CD4-positive, alpha-beta memory T cell (primary cell): ENCODE measurements around the gene POU4F1. TPM values are rescaled to one million over a fixed set of nuclear protein-coding genes. Genes with fewer than 3 reads are reported as not detected.
"Not testable (repeated sequence)": the region's sequence is repeated elsewhere in the genome, so short reads cannot be mapped to it uniquely, and the experiment has no call there.

ENCODE experiments used
- CTCF ChIA-PET: fragments of 350-600 bp; sonication (Branson Sonifier 250); formaldehyde crosslinking; loops from one replicate; lab custom pipeline; 2021; ENCODE audit warnings: inconsistent platforms; ENCODE audit not compliant: partially characterized antibody; lab: Charles Lee
- POLR2A ChIA-PET: fragments of 350-600 bp; sonication (Branson Sonifier 250); formaldehyde crosslinking; loops from one replicate; lab custom pipeline; 2021; ENCODE audit not compliant: partially characterized antibody; lab: Charles Lee
- DNase-seq, 5 donors: peaks; one replicate each; pipeline versions ENCODE4 v3.0.0 to v3.0.0-alpha.2; 2020 to 2022; ENCODE audit warnings: mixed read lengths in 1 of 5
- H3K27ac ChIP-seq: one replicate; pipeline ENCODE4 v1.7.0; 2013; ENCODE audit warnings: low read depth, low read length
- H3K27me3 ChIP-seq: 2 replicates; pipeline ENCODE4 v1.7.0; 2013; ENCODE audit warnings: mild to moderate bottlenecking, low read length, moderate library complexity; ENCODE audit not compliant: insufficient read depth
- H3K36me3 ChIP-seq: 2 replicates; pipeline ENCODE4 v1.7.0; 2013; ENCODE audit warnings: mild to moderate bottlenecking, low read length, moderate library complexity; ENCODE audit not compliant: insufficient read depth
- H3K4me1 ChIP-seq: 2 replicates; pipeline ENCODE4 v1.7.0; 2013; ENCODE audit warnings: mild to moderate bottlenecking, low read length, moderate library complexity; ENCODE audit not compliant: insufficient read depth
- H3K4me3 ChIP-seq, 2 donors: one replicate each; pipeline ENCODE4 v1.7.0; 2013; ENCODE audit warnings: low read length in 2 of 2, mild to moderate bottlenecking in 1 of 2
- H3K9me3 ChIP-seq, 2 donors: one replicate each; pipeline ENCODE4 v1.7.0; 2013; ENCODE audit warnings: low read length in 2 of 2, control low read depth in 1 of 2; ENCODE audit not compliant: control insufficient read depth in 1 of 2
- H3K27ac Mint-ChIP-seq, 7 donors: one replicate each; pipeline ENCODE4 v1.8.0; 2020 to 2021; ENCODE audit warnings: mixed read lengths in 7 of 7, mild to moderate bottlenecking in 6 of 7, inconsistent platforms in 3 of 7, moderate library complexity in 3 of 7
- H3K27me3 Mint-ChIP-seq, 2 donors: one replicate each; pipeline ENCODE4 v1.8.0; 2020 to 2021; ENCODE audit warnings: mixed read lengths in 2 of 2
- H3K36me3 Mint-ChIP-seq, 2 donors: one replicate each; pipeline ENCODE4 v1.8.0; 2020 to 2021; ENCODE audit warnings: mixed read lengths in 2 of 2, inconsistent platforms in 1 of 2, mild to moderate bottlenecking in 1 of 2
- H3K4me1 Mint-ChIP-seq, 4 donors: one replicate each; pipeline ENCODE4 v1.8.0; 2020 to 2021; ENCODE audit warnings: mixed read lengths in 4 of 4, mild to moderate bottlenecking in 1 of 4
- H3K4me3 Mint-ChIP-seq, 8 donors: one replicate each; pipeline ENCODE4 v1.8.0; 2020 to 2021; ENCODE audit warnings: mixed read lengths in 8 of 8, mild to moderate bottlenecking in 7 of 8, moderate library complexity in 6 of 8, inconsistent platforms in 3 of 8
- H3K9me3 Mint-ChIP-seq, 8 donors: one replicate each; pipeline ENCODE4 v1.8.0; 2020 to 2021; ENCODE audit warnings: mixed read lengths in 8 of 8, mild to moderate bottlenecking in 5 of 8, inconsistent platforms in 3 of 8, moderate library complexity in 1 of 8
- intact Hi-C: fragments of 100-400 bp; cut with micrococcal nuclease; formaldehyde crosslinking; loops from one replicate; pipeline ENCODE4 v1.15.1; 2023
- polyA plus RNA-seq, 2 donors: library from polyadenylated mRNA; unstranded; fragments of 300-500 nt; fragmentation: Illumina TruSeq; gene quantifications; one replicate each; pipeline ENCODE4 v1.2.3, GENCODE V29; 2021
- total RNA-seq, 2 experiments: library from RNA; stranded (reverse); gene quantifications; one replicate each; pipeline ENCODE4 v1.2.3, GENCODE V29; 2021

The POU4F1 gene
- total RNA-seq: under 1 TPM in 1 of 2 experiments, not detected in 1; 0.06 TPM
- polyA plus RNA-seq: not detected

- H3K27me3 ChIP-seq: peaks cover 90% of the 10 kb centered on the region
- H3K36me3 ChIP-seq: no peaks in the 10 kb centered on the region
- CTCF ChIA-PET: interaction anchor here (0.6 to 1.0 kb wide), 2 partner anchors 11 to 20 kb away, joined by 3 read pairs; no protein-coding TSS in a partner anchor
- H3K4me1 ChIP-seq: peaks cover 47% of the 10 kb centered on the region
- H3K4me1 Mint-ChIP-seq: peaks cover 28 to 68% (median 40%) of the 10 kb centered on the region in 4 donors
- peak within 1 kb of the TSS; percentile 23 to 92 (median 82) for H3K27ac Mint-ChIP-seq
- peaks cover 0 to 11% of the 10 kb centered on the region in 2 donors for H3K36me3 Mint-ChIP-seq
- intact Hi-C loops: no loop called here
- peak within 1 kb of the TSS; percentile 36 to 48 for H3K4me3 ChIP-seq
- POLR2A ChIA-PET: no interaction called here
- DNase-seq: peak in 4 of 5 donors; percentile 48 to 70 (median 54)
- H3K9me3 Mint-ChIP-seq: peaks cover 0 to 54% (median 15%) of the 10 kb centered on the region in 8 donors
- no peak within 1 kb of the TSS for H3K27ac ChIP-seq
- peak within 1 kb of the TSS; percentile 78 to 92 (median 86) for H3K4me3 Mint-ChIP-seq
- H3K27me3 Mint-ChIP-seq: peaks cover 77 to 83% of the 10 kb centered on the region in 2 donors
- H3K9me3 ChIP-seq: no peaks in the 10 kb centered on the region
Observed at GRCh38 chr13:78603240-78603957, at the start of gene POU4F1. Gene POU4F1 (minus strand): TSS chr13:78603552. CDS start chr13:78603326, 226 bp downstream.

DNA sequence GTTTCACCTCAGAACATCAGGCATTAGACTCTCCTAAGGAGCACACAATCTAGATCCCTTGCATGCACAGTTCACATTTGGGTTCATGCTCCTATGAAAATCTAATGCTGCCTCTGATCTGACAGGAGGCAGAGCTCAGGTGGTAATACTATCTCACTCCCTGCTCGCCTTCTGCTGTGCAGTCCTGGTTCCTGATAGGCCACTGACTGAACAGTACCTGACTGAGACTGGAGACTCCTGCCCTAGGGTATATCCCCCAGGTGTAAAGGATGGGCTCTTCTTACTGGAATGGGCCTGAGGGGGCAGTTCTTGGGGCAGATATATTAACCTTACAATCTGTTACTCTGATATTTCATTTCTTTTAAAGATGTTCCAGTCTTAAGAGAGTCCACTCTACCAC lies 49.3 kb upstream of the POU4F1 start:
- no peaks in the 10 kb centered on the region for H3K9me3 ChIP-seq
- H3K27ac Mint-ChIP-seq: no peak overlapping the region
- no peak overlapping the region for H3K27ac ChIP-seq
- no peak overlapping the region for H3K4me3 Mint-ChIP-seq
- DNase-seq: no peak
- peaks cover 47% of the 10 kb centered on the region for H3K4me1 ChIP-seq
- POLR2A ChIA-PET: no interaction called here
- peaks cover 0 to 4% of the 10 kb centered on the region in 2 donors for H3K36me3 Mint-ChIP-seq
- H3K4me3 ChIP-seq: no peak overlapping the region
- H3K27me3 ChIP-seq: no peaks in the 10 kb centered on the region
- H3K4me1 Mint-ChIP-seq: peaks cover 18 to 25% (median 21%) of the 10 kb centered on the region in 4 donors
- H3K36me3 ChIP-seq: no peaks in the 10 kb centered on the region
- intact Hi-C loops: loop anchor here (10.0 kb wide), 1 partner anchor 958 kb away; the partner anchor contains the start of gene SLAIN1
- H3K27me3 Mint-ChIP-seq: no peaks in the 10 kb centered on the region
- H3K9me3 Mint-ChIP-seq: no peaks in the 10 kb centered on the region
- CTCF ChIA-PET: no interaction called here

GRCh38 chr13:78650717-78651083 lies 47.3 kb upstream of the POU4F1 start:
- Histone ChIP-seq H3K4me1 (peaks cover 42% of the 10 kb centered on the region), H3K4me3 (no peak overlapping the region), H3K27me3 (no peaks in the 10 kb centered on the region), H3K36me3 (no peaks in the 10 kb centered on the region), H3K9me3 (no peaks in the 10 kb centered on the region), H3K27ac (no peak overlapping the region)
- Mint-ChIP-seq H3K4me3 (no peak overlapping the region), H3K36me3 (peaks cover 0 to 4% of the 10 kb centered on the region in 2 donors), H3K4me1 (peaks cover 16 to 29% (median 23%) of the 10 kb centered on the region in 4 donors), H3K9me3 (no peaks in the 10 kb centered on the region), H3K27ac (no peak overlapping the region), H3K27me3 (no peaks in the 10 kb centered on the region)
- POLR2A ChIA-PET: no interaction called here
- DNase-seq: no peak
- CTCF ChIA-PET: interaction anchor here (1.2 to 1.7 kb wide), 2 partner anchors 9 to 44 kb away, joined by 3 to 6 read pairs; partner anchors contain the start of gene OBI1
- intact Hi-C loops: loop anchor here (10.0 kb wide), 1 partner anchor 956 kb away; the partner anchor contains the start of gene SLAIN1

DNA sequence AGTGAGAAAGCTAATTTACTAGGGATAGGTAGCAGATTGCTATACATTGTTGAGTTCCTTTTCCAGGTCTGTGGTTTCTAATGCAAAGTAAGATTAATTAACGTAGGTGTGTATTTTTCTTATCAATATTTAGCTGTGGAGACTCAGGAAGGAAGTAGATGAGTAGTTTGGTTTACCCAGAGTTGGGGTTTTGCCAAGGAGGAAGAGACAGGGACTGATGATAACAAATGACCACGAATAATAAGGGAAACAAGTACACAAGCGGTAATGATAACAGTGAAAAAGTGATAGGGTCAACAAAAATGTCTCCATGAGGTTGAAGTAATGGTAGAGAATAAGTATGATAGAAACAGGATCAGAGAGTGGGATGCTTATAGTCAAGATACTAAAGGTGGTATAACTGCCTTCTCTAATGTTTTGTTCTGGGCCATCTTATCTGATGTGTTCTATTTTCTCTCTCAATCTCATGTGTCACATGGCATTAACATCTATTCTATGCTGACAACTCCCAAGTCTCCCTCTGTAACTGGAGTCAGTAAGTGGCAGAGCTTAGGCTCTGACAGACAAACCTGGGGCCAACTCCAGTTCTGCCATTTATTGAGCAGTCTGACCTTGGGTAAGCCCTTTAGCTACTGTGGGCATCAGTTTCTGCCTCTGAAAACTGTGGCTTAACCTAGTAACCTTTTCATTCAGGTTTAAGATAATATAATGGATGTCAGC lies 46.8 kb upstream of the POU4F1 start:
- no peaks in the 10 kb centered on the region for H3K27me3 Mint-ChIP-seq
- intact Hi-C loops: loop anchor here (10.0 kb wide), 1 partner anchor 955 kb away; the partner anchor contains the start of gene SLAIN1

DNA sequence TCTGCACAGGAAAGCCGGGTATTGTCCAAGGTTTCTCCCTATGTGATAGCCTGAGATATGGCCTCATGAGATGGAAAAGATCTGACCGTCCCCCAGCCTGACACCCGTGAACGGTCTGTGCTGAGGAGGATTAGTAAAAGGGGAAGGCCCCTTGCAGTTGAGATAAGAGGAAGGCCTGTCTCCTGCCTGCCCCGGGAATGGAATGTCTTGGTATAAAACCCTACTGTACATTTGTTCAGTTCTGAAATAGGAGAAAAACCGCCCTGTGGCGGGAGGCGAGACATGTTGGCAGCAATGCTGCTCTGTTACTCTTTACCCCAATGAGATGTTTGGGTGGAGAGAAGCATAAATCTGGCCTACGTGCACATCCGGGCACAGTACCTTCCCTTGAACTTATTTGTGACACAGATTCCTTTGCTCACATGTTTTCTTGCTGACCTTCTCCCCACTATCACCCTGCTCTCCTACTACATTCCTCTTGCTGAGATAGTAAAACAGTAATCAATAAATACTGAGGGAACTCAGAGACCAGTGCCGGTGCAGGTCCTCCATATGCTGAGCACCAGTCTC lies 43.8 kb upstream of the POU4F1 start:
- H3K36me3 ChIP-seq, H3K9me3 Mint-ChIP-seq, DNase-seq, H3K4me3 ChIP-seq, H3K27ac ChIP-seq, H3K9me3 ChIP-seq, H3K4me3 Mint-ChIP-seq, H3K27ac Mint-ChIP-seq, CTCF ChIA-PET, intact Hi-C loops, H3K27me3 Mint-ChIP-seq, H3K27me3 ChIP-seq: not testable (repeated sequence)
- Mint-ChIP-seq H3K4me1 (peaks cover 12 to 22% (median 15%) of the 10 kb centered on the region in 4 donors), H3K36me3 (peaks cover 17 to 22% of the 10 kb centered on the region in 2 donors)
- POLR2A ChIA-PET: interaction anchor here (1.7 kb wide), 1 partner anchor 12 kb away, joined by 4 read pairs; no protein-coding TSS in a partner anchor
- H3K4me1 ChIP-seq: peaks cover 34% of the 10 kb centered on the region

More for the DNA sequence above, 46.8 kb upstream of the POU4F1 start:
- ChIA-PET CTCF (interaction anchor here (1.2 to 1.7 kb wide), 2 partner anchors 9 to 43 kb away, joined by 3 to 6 read pairs; partner anchors contain the start of gene OBI1), POLR2A (interaction anchor here (1.1 kb wide), 1 partner anchor 9 kb away, joined by 3 read pairs; the partner anchor contains the start of gene OBI1)
- Mint-ChIP-seq H3K9me3 (no peaks in the 10 kb centered on the region), H3K27ac (no peak overlapping the region), H3K4me3 (no peak overlapping the region), H3K4me1 (peaks cover 13 to 24% (median 20%) of the 10 kb centered on the region in 4 donors), H3K36me3 (peaks cover 0 to 3% of the 10 kb centered on the region in 2 donors)
- peaks cover 42% of the 10 kb centered on the region for H3K4me1 ChIP-seq
- no peak for DNase-seq
- H3K27ac ChIP-seq: no peak overlapping the region
- H3K4me3 ChIP-seq: no peak overlapping the region
- H3K36me3 ChIP-seq: no peaks in the 10 kb centered on the region
- H3K27me3 ChIP-seq: no peaks in the 10 kb centered on the region
- H3K9me3 ChIP-seq: no peaks in the 10 kb centered on the region

DNA sequence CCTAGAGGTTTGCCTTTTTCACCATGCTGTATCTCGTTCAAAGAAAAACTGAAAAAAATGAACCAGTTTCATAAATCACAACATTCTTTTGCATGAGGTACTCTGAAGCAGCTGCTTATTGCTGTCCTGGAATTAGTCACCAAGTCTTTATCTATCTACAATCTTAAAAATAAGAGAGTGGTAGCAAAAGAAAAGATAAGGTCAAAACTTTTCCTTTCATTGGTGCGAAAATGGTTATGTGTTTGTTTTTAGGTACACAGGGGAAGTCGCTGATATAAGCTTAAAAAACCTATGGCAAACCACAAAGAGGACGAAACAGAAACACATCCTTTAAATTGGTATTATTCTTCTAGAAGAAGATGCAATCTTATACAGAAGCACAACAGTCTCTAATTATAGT lies 34.9 kb upstream of the POU4F1 start:
- H3K4me1 ChIP-seq: peaks cover 4% of the 10 kb centered on the region
- ChIA-PET POLR2A (no interaction called here), CTCF (no interaction called here)
- DNase-seq: no peak
- H3K4me3 ChIP-seq: no peak overlapping the region
- H3K27ac ChIP-seq: no peak overlapping the region
- H3K4me3 Mint-ChIP-seq: no peak overlapping the region
- intact Hi-C loops: no loop called here
- H3K4me1 Mint-ChIP-seq: peaks cover 5 to 15% (median 9%) of the 10 kb centered on the region in 4 donors
- no peaks in the 10 kb centered on the region for H3K9me3 Mint-ChIP-seq
- H3K9me3 ChIP-seq: no peaks in the 10 kb centered on the region
- H3K36me3 Mint-ChIP-seq: peaks cover 68 to 72% of the 10 kb centered on the region in 2 donors
- H3K27me3 Mint-ChIP-seq: no peaks in the 10 kb centered on the region
- H3K36me3 ChIP-seq: peaks cover 20% of the 10 kb centered on the region
- H3K27me3 ChIP-seq: no peaks in the 10 kb centered on the region
- no peak overlapping the region for H3K27ac Mint-ChIP-seq
